ENCODE measurements around the gene SETDB2. TPM values are rescaled to one million over a fixed set of nuclear protein-coding genes. Genes with fewer than 3 reads are reported as not detected.

The SETDB2 gene
- total RNA-seq, 1 donor = 13.8 TPM

GRCh38 chr13:49437705-49438104 lies 6.4 kb upstream of the SETDB2 start:
- Histone ChIP-seq H4K20me1 (ENCODE audit: insufficient read depth, low read length) (no peaks in the 10 kb centered on the region), H3K27ac (ENCODE audit: low read depth, low read length) (no peak overlapping the region), H2AFZ (ENCODE audit: low read length) (no peak overlapping the region), H3K36me3 (ENCODE audit: insufficient read depth, low read length) (no peaks in the 10 kb centered on the region), H3K79me2 (ENCODE audit: insufficient read depth, low read length) (no peaks in the 10 kb centered on the region), H3K4me2 (ENCODE audit: insufficient read depth, low read length) (no peak overlapping the region), H3K4me1 (ENCODE audit: insufficient read depth, low read length) (peaks cover 12% of the 10 kb centered on the region), H3K9me3 (ENCODE audit: low read depth, low read length) (no peaks in the 10 kb centered on the region), H3K27me3 (ENCODE audit: insufficient read depth, low read length) (no peaks in the 10 kb centered on the region), H3K4me3 (ENCODE audit: insufficient read depth, low read length) (no peak overlapping the region)
- TF ChIP-seq CTCF (IDR thresholded peaks at IDR 0.05; ENCODE audit: extremely low read depth, low read depth, low read length) = no peak
- DNase-seq (ENCODE audit: insufficient read length, low spot score, missing footprints) = no peak

GRCh38 chr13:49439609-49440008 lies 4.5 kb upstream of the SETDB2 start:
- no peak for TF ChIP-seq CTCF (IDR thresholded peaks at IDR 0.05; ENCODE audit: extremely low read depth, low read depth, low read length)
- no peaks in the 10 kb centered on the region for H3K36me3 ChIP-seq (ENCODE audit: insufficient read depth, low read length)
- H3K27me3 ChIP-seq (ENCODE audit: insufficient read depth, low read length) = no peaks in the 10 kb centered on the region
- H3K27ac ChIP-seq (ENCODE audit: low read depth, low read length) = no peak overlapping the region
- H3K4me1 ChIP-seq (ENCODE audit: insufficient read depth, low read length) = peaks cover 13% of the 10 kb centered on the region
- no peak for DNase-seq (ENCODE audit: insufficient read length, low spot score, missing footprints)
- H3K79me2 ChIP-seq (ENCODE audit: insufficient read depth, low read length) = no peaks in the 10 kb centered on the region
- H3K9me3 ChIP-seq (ENCODE audit: low read depth, low read length) = no peaks in the 10 kb centered on the region
- no peaks in the 10 kb centered on the region for H4K20me1 ChIP-seq (ENCODE audit: insufficient read depth, low read length)
- H3K4me2 ChIP-seq (ENCODE audit: insufficient read depth, low read length) = no peak overlapping the region
- H3K4me3 ChIP-seq (ENCODE audit: insufficient read depth, low read length) = no peak overlapping the region
- H2AFZ ChIP-seq (ENCODE audit: low read length) = no peak overlapping the region

- Histone ChIP-seq H3K4me3 (ENCODE audit: insufficient read depth, low read length) (no peak overlapping the region), H3K4me2 (ENCODE audit: insufficient read depth, low read length) (no peak overlapping the region), H3K79me2 (ENCODE audit: insufficient read depth, low read length) (peaks cover 9% of the 10 kb centered on the region), H3K27me3 (ENCODE audit: insufficient read depth, low read length) (no peaks in the 10 kb centered on the region), H2AFZ (ENCODE audit: low read length) (no peak overlapping the region), H3K9me3 (ENCODE audit: low read depth, low read length) (no peaks in the 10 kb centered on the region), H3K27ac (ENCODE audit: low read depth, low read length) (no peak overlapping the region), H4K20me1 (ENCODE audit: insufficient read depth, low read length) (no peaks in the 10 kb centered on the region), H3K4me1 (ENCODE audit: insufficient read depth, low read length) (peaks cover 11% of the 10 kb centered on the region), H3K36me3 (ENCODE audit: insufficient read depth, low read length) (no peaks in the 10 kb centered on the region)
- TF ChIP-seq CTCF (IDR thresholded peaks at IDR 0.05; ENCODE audit: extremely low read depth, low read depth, low read length) = no peak
- DNase-seq (ENCODE audit: insufficient read length, low spot score, missing footprints) = no peak
Measured at GRCh38 chr13:49441312-49441711, 2.8 kb upstream of the SETDB2 start.

- Histone ChIP-seq H4K20me1 (ENCODE audit: insufficient read depth, low read length) (no peaks in the 10 kb centered on the region), H3K27ac (ENCODE audit: low read depth, low read length) (no peak overlapping the region), H3K9me3 (ENCODE audit: low read depth, low read length) (no peaks in the 10 kb centered on the region), H3K27me3 (ENCODE audit: insufficient read depth, low read length) (no peaks in the 10 kb centered on the region), H3K4me2 (ENCODE audit: insufficient read depth, low read length) (no peak overlapping the region), H3K79me2 (ENCODE audit: insufficient read depth, low read length) (peaks cover 14% of the 10 kb centered on the region), H3K4me3 (ENCODE audit: insufficient read depth, low read length) (no peak overlapping the region), H2AFZ (ENCODE audit: low read length) (no peak overlapping the region), H3K4me1 (ENCODE audit: insufficient read depth, low read length) (peaks cover 8% of the 10 kb centered on the region), H3K36me3 (ENCODE audit: insufficient read depth, low read length) (no peaks in the 10 kb centered on the region)
- no peak for TF ChIP-seq CTCF (IDR thresholded peaks at IDR 0.05; ENCODE audit: extremely low read depth, low read depth, low read length)
- DNase-seq (ENCODE audit: insufficient read length, low spot score, missing footprints) = no peak
Measured at GRCh38 chr13:49441846-49442245, 2.2 kb upstream of the SETDB2 start.
